GM13977 (cell line): ENCODE measurements around the gene ST8SIA1.

ENCODE experiments used
- DNase-seq: peaks from one replicate; pipeline ENCODE4 v3.0.0; 2012; ENCODE audit warnings: low spot score
- in situ Hi-C: fragments of 300-500 bp; cut with MboI; formaldehyde crosslinking; loops from one replicate; pipeline ENCODE4 v1.12.0; 2022; ENCODE audit warnings: low sequenced_read_pairs, low pct_unique_long_range_greater_than_20kb, mixed read lengths, inconsistent platforms; ENCODE audit not compliant: unreplicated experiment
- TF ChIP-seq, protein P1 (sequence below): IDR thresholded peaks from 2 replicates; pipeline ENCODE4 v1.5.1; 2012; ENCODE audit warnings: mild to moderate bottlenecking, control low read depth; ENCODE audit not compliant: insufficient read depth; ENCODE audit errors: extremely low read depth, missing control alignments

ST8SIA1 gene

DNA sequence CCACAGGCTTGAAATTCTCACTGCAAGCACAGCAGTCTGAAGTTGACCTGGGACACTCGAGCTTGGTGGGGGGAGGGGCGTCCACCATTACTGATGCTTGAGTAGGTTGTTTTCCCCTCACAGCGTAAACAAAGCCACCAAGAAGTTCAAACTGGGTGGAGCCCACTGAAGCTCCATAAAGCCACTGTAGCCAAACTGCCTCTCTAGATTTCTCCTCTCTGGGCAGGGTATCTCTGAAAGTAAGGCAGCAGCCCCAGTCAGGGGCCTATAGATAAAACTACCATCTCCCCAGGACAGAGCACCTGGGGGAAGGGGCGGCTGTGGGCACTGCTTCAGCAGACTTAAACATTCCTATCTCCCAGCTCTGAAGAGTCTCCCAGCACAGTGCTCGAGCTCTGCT lies 31.7 kb upstream of the ST8SIA1 start:
- TF ChIP-seq, protein P1, sequence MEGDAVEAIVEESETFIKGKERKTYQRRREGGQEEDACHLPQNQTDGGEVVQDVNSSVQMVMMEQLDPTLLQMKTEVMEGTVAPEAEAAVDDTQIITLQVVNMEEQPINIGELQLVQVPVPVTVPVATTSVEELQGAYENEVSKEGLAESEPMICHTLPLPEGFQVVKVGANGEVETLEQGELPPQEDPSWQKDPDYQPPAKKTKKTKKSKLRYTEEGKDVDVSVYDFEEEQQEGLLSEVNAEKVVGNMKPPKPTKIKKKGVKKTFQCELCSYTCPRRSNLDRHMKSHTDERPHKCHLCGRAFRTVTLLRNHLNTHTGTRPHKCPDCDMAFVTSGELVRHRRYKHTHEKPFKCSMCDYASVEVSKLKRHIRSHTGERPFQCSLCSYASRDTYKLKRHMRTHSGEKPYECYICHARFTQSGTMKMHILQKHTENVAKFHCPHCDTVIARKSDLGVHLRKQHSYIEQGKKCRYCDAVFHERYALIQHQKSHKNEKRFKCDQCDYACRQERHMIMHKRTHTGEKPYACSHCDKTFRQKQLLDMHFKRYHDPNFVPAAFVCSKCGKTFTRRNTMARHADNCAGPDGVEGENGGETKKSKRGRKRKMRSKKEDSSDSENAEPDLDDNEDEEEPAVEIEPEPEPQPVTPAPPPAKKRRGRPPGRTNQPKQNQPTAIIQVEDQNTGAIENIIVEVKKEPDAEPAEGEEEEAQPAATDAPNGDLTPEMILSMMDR, result no peak
- in situ Hi-C loops, result no loop called here

DNA sequence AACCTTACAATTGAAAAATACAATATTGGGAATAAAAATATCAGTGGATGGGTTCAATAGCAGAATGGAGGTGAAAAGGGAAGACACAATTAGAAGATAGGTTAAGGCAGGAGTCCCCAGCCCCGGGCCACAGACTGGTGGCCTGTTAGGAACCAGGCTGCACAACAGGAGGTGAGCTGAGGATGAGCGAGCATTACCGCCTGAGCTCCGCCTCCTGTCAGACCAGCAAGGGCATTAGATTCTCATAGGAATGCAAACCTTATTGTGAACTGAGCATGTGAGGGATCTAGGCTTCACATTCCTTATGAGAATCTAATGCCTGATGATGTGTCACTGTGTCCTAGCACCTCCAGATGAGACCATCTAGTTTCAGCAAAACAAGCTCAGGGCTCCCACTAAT lies 27.3 kb upstream of the ST8SIA1 start:
- in situ Hi-C loops, result no loop called here
- no peak for DNase-seq
- TF ChIP-seq, protein P1, result no peak

More for the DNA sequence above, 31.7 kb upstream of the ST8SIA1 start:
- no peak for DNase-seq

DNA sequence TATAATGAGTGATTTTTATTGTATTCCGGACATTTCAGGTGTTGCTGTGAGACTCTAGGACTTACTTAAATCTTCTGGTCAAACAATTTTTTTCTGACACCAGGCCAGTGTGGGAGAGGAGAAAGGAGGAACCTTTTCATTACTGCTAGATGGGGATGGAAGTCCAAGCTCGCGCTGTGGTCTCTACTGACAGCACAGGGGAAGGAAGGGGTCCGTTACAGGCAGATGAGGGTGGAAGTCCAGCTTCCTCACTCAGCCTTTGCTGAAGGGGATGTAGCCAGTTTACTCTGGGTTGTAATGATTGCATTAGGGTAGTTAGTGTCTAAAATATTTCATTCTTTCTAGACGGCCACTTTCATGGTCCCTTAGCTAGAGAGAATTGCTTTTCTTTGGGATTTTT lies 26.3 kb upstream of the ST8SIA1 start:
- DNase-seq, result no peak
- in situ Hi-C loops, result no loop called here
- TF ChIP-seq, protein P1, result no peak

DNA sequence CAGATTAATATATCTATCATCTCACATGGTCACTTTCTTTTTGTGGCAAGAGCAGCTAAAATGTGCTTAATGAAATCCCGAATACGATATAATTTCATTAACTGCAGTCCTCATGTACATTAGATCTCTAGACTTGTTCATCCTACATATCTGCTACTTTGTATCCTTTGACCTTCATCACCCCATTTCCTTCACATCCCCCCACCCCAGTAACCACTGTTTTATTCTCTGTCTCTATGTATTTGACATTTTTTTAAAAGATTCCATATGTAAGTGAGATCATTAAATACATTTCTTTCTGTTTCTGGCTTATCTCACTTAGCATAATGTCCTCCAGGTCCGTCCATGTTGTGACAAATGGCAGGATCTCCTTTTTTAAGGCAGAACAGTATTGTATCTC lies 23.0 kb upstream of the ST8SIA1 start:
- in situ Hi-C loops, result no loop called here
- DNase-seq, result no peak
- TF ChIP-seq, protein P1, result no peak

DNA sequence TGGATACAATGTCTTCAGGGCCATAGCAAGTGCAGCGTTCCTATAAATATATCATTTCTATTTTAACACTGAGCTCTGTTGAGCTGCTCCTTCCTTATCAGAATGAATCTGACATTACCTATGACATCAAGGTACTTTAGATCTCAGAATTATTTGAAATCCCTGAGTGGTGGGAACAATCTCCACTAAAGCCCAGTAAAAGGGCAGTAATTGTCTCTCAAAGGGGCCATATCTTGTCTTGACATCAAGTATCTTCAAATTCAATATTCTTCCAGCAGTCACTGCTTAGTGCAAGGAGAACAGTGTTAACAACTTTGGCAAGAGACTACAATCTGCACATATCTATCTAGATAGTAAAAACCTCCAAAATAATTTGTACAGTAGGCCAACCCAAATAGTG lies 21.7 kb upstream of the ST8SIA1 start:
- DNase-seq, result no peak
- TF ChIP-seq, protein P1, result no peak
- in situ Hi-C loops, result no loop called here

DNA sequence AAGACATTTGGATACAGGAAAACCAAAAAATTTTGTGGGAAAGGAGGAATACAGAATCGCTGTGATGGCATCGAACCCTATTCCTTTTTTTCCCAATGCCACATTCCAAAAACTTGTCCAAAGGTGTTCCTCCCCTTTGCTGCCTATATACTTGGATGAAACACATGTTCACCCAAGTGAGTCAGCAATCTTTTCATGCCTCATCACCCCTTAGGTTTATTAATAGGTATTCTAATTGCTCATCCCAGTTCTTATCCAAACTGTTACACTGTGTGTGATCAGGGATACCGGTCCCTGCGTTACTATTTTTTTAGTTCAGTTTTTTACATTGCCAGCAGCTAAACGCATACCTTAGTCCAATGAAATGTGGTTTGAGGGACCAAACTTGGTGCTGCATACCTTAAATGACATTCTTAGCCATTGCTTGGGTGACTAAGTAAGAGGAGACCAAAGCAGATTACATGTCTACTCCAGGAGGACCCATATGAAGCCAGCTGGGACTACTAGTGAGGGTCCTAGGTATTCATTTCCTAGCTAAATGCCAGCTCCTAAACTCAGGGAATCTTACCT lies 20.6 kb upstream of the ST8SIA1 start:
- in situ Hi-C loops, result no loop called here
- no peak for DNase-seq
- TF ChIP-seq, protein P1, result no peak
